Tibial nerve (tissue), 4 donors: ENCODE measurements around the gene BICRAL. TPM values are rescaled to one million over a fixed set of nuclear protein-coding genes. Genes with fewer than 3 reads are reported as not detected.

ENCODE experiments used
- DNase-seq, 2 donors: peaks; one replicate each; pipeline ENCODE4 v3.0.0-alpha.2; 2019; ENCODE audit warnings: low spot score in 2 of 2
- H3K27ac ChIP-seq, 4 donors: fragments of 200-600 bp; sonication (generic) in 3 of 4; one replicate each; pipeline ENCODE4 v1.5.1; 2017 to 2019; ENCODE audit warnings: mild to moderate bottlenecking in 1 of 4
- H3K27me3 ChIP-seq, 2 donors: fragments of 200-600 bp; sonication (generic) in 1 of 2; one replicate each; pipeline versions ENCODE4 v1.5.1 to v1.6.0; 2017 to 2019
- H3K36me3 ChIP-seq, 3 donors: fragments of 200-600 bp; sonication (generic); one replicate each; pipeline ENCODE4 v1.5.1; 2018 to 2019
- H3K4me1 ChIP-seq, 4 donors: fragments of 200-600 bp; sonication (generic) in 3 of 4; one replicate each; pipeline ENCODE4 v1.5.1; 2017 to 2019
- H3K4me3 ChIP-seq, 4 donors: fragments of 200-600 bp; sonication (generic) in 3 of 4; one replicate each; pipeline ENCODE4 v1.5.1; 2017 to 2019; ENCODE audit warnings: mild to moderate bottlenecking in 1 of 4, moderate library complexity in 1 of 4
- H3K9me3 ChIP-seq, 4 donors: fragments of 200-600 bp; sonication (generic) in 3 of 4; one replicate each; pipeline ENCODE4 v1.5.1; 2017 to 2019
- EP300 ChIP-seq, 2 donors: sonication (generic); formaldehyde crosslinking; IDR thresholded peaks; one replicate each; pipeline ENCODE4 v1.6.1; 2017; ENCODE audit warnings: antibody characterized with exemption in 2 of 2, mild to moderate bottlenecking in 1 of 2
- POLR2A ChIP-seq, 2 donors: fragments of 450-650 bp; IDR thresholded peaks; one replicate each; pipeline ENCODE4 v1.6.1; 2017; ENCODE audit warnings: antibody characterized with exemption in 2 of 2, mild to moderate bottlenecking in 2 of 2, moderate library complexity in 2 of 2
- WGBS, 2 donors: methylation state at CpG; one replicate each; pipeline ENCODE4 v1.1.5; 2018; 5-methylcytosine and 5-hydroxymethylcytosine counted together
- total RNA-seq, 4 donors: library from RNA; depleted of rRNA; stranded (reverse); fragments of >200 nt; gene quantifications; one replicate each; pipeline ENCODE4 v1.1.0, GENCODE V29; 2016
- TF ChIP-seq, protein P1 (sequence below), 5 experiments: fragments of 200-600 bp in 3 of 5; fragments of 450-650 bp in 2 of 5; sonication (generic) in 3 of 5; IDR thresholded peaks; one replicate each; pipeline ENCODE4 v1.5.1; 2016 to 2019; ENCODE audit warnings: antibody characterized with exemption in 5 of 5, mild to moderate bottlenecking in 3 of 5, moderate library complexity in 2 of 5

Gene BICRAL
- total RNA-seq, 4 donors from 2014 or later = 17.1 to 25.1 (median 23.2) TPM

GRCh38 chr6:42846505-42846904 lies 64.7 kb downstream of the BICRAL start:
- TF ChIP-seq EP300 (IDR thresholded peaks at IDR 0.05) (no peak), POLR2A (IDR thresholded peaks at IDR 0.05) (no peak)
- TF ChIP-seq, protein P1, sequence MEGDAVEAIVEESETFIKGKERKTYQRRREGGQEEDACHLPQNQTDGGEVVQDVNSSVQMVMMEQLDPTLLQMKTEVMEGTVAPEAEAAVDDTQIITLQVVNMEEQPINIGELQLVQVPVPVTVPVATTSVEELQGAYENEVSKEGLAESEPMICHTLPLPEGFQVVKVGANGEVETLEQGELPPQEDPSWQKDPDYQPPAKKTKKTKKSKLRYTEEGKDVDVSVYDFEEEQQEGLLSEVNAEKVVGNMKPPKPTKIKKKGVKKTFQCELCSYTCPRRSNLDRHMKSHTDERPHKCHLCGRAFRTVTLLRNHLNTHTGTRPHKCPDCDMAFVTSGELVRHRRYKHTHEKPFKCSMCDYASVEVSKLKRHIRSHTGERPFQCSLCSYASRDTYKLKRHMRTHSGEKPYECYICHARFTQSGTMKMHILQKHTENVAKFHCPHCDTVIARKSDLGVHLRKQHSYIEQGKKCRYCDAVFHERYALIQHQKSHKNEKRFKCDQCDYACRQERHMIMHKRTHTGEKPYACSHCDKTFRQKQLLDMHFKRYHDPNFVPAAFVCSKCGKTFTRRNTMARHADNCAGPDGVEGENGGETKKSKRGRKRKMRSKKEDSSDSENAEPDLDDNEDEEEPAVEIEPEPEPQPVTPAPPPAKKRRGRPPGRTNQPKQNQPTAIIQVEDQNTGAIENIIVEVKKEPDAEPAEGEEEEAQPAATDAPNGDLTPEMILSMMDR (IDR thresholded peaks at IDR 0.05) = no peak
- Histone ChIP-seq H3K27me3 (no peaks in the 10 kb centered on the region), H3K36me3 (peaks cover 0 to 10% (median 0%) of the 10 kb centered on the region in 3 donors), H3K4me1 (no peaks in the 10 kb centered on the region), H3K4me3 (no peak overlapping the region), H3K9me3 (no peaks in the 10 kb centered on the region), H3K27ac (no peak overlapping the region)
- no peak for DNase-seq
- WGBS, 2 donors = 81 to 96% methylated on average over 2 of the region's 2 CpGs

DNA sequence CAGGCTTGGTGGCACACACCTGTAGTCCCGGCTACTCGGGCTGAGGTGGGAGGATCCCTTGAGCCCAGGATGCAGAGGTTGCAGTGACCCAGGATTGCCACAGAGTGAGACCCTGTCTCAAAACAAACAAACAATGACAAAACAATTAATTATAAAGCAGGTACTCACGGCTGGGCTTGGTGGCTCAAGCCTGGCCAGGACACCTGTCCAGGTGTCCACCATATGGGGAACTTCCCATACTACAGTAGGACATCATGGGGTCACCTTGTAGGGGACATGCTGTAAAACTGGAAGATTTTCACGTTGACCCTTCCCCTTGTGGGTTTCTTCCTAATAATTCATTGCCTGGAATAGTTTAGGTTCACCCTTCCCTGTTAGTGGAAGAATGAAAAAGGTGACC lies 66.8 kb downstream of the BICRAL start:
- WGBS, 2 donors = 81 to 90% methylated on average over 4 of the region's 4 CpGs

GRCh38 chr6:42851599-42851998 lies 69.7 kb downstream of the BICRAL start:
- TF ChIP-seq EP300 (IDR thresholded peaks at IDR 0.05) = no peak
- TF ChIP-seq, protein P1 (IDR thresholded peaks at IDR 0.05) = no peak
- no peak for TF ChIP-seq POLR2A (IDR thresholded peaks at IDR 0.05)
- 88 to 91% methylated on average over 2 of the region's 2 CpGs for WGBS, 2 donors
- Histone ChIP-seq H3K9me3 (no peaks in the 10 kb centered on the region), H3K4me3 (no peak overlapping the region), H3K27ac (no peak overlapping the region), H3K36me3 (peaks cover 0 to 52% (median 19%) of the 10 kb centered on the region in 3 donors), H3K27me3 (no peaks in the 10 kb centered on the region), H3K4me1 (no peaks in the 10 kb centered on the region)
- DNase-seq = no peak

More for the DNA sequence above, 66.8 kb downstream of the BICRAL start:
- no peaks in the 10 kb centered on the region for H3K9me3 ChIP-seq
- DNase-seq = no peak
- peaks cover 0 to 32% (median 5%) of the 10 kb centered on the region in 3 donors for H3K36me3 ChIP-seq
- H3K27ac ChIP-seq = no peak overlapping the region
- TF ChIP-seq, protein P1 (IDR thresholded peaks at IDR 0.05) = no peak
- TF ChIP-seq POLR2A (IDR thresholded peaks at IDR 0.05) (no peak), EP300 (IDR thresholded peaks at IDR 0.05) (no peak)
- no peaks in the 10 kb centered on the region for H3K4me1 ChIP-seq
- H3K4me3 ChIP-seq = no peak overlapping the region
- H3K27me3 ChIP-seq = no peaks in the 10 kb centered on the region

GRCh38 chr6:42860036-42860435 lies 78.2 kb downstream of the BICRAL start:
- H3K9me3 ChIP-seq = no peaks in the 10 kb centered on the region
- WGBS, 2 donors = 86 to 87% methylated on average over 1 of the region's 1 CpG
- no peak overlapping the region for H3K4me3 ChIP-seq
- no peaks in the 10 kb centered on the region for H3K4me1 ChIP-seq
- TF ChIP-seq EP300 (IDR thresholded peaks at IDR 0.05) (no peak), POLR2A (IDR thresholded peaks at IDR 0.05) (no peak)
- TF ChIP-seq, protein P1 (IDR thresholded peaks at IDR 0.05) = no peak
- peaks cover 0 to 100% (median 45%) of the 10 kb centered on the region in 3 donors for H3K36me3 ChIP-seq
- H3K27me3 ChIP-seq = no peaks in the 10 kb centered on the region
- H3K27ac ChIP-seq = no peak overlapping the region
- DNase-seq = no peak

GRCh38 chr6:42860481-42860880 lies 78.6 kb downstream of the BICRAL start:
- H3K36me3 ChIP-seq = peaks cover 3 to 100% (median 49%) of the 10 kb centered on the region in 3 donors
- no peaks in the 10 kb centered on the region for H3K27me3 ChIP-seq
- H3K4me3 ChIP-seq = no peak overlapping the region
- no peaks in the 10 kb centered on the region for H3K9me3 ChIP-seq
- H3K4me1 ChIP-seq = no peaks in the 10 kb centered on the region
- 83 to 90% methylated on average over 6 of the region's 6 CpGs for WGBS, 2 donors
- DNase-seq = no peak
- no peak for TF ChIP-seq POLR2A (IDR thresholded peaks at IDR 0.05)
- no peak for TF ChIP-seq EP300 (IDR thresholded peaks at IDR 0.05)
- TF ChIP-seq, protein P1 (IDR thresholded peaks at IDR 0.05) = no peak
- H3K27ac ChIP-seq = no peak overlapping the region
